ENCODE results near the gene ATOSA.

ATOSA gene

GRCh38 chr15:52683580-52683979, 4.4 kb upstream of the ATOSA start:
- no peak for DNase-seq (ENCODE audit: low spot score)

GRCh38 chr15:52682781-52683180, 3.6 kb upstream of the ATOSA start:
- DNase-seq (ENCODE audit: low spot score) = peak; percentile 24

- DNase-seq (ENCODE audit: low spot score) = no peak
These were observed 3.0 kb upstream of the ATOSA start for GRCh38 chr15:52682200-52682599.

- no peak for DNase-seq (ENCODE audit: low spot score)
These were observed 2.3 kb upstream of the ATOSA start for GRCh38 chr15:52681441-52681840.

GRCh38 chr15:52680761-52681160, 1.6 kb upstream of the ATOSA start:
- DNase-seq (ENCODE audit: low spot score) = no peak

- DNase-seq (ENCODE audit: low spot score) = no peak
These were observed 828 bp upstream of the ATOSA start for GRCh38 chr15:52680041-52680391.

GRCh38 chr15:52678468-52679231, 538 bp downstream of the ATOSA start:
- DNase-seq (ENCODE audit: low spot score) = peak; percentile 51

GRCh38 chr15:52677593-52678467, 1.4 kb downstream of the ATOSA start:
- peak; percentile 59 for DNase-seq (ENCODE audit: low spot score)

- no peak for DNase-seq (ENCODE audit: low spot score)
These were observed 4.4 kb downstream of the ATOSA start for GRCh38 chr15:52674831-52675230.

GRCh38 chr15:52673734-52674133, 5.5 kb downstream of the ATOSA start:
- DNase-seq (ENCODE audit: low spot score) = no peak

GRCh38 chr15:52673312-52673711, 5.9 kb downstream of the ATOSA start:
- no peak for DNase-seq (ENCODE audit: low spot score)

GRCh38 chr15:52672661-52673060, 6.5 kb downstream of the ATOSA start:
- no peak for DNase-seq (ENCODE audit: low spot score)

- DNase-seq (ENCODE audit: low spot score) = no peak
These were observed 9.1 kb downstream of the ATOSA start for GRCh38 chr15:52670087-52670486.

GRCh38 chr15:52668133-52668532, 11.1 kb downstream of the ATOSA start:
- DNase-seq (ENCODE audit: low spot score) = no peak

GRCh38 chr15:52667597-52667996, 11.6 kb downstream of the ATOSA start:
- no peak for DNase-seq (ENCODE audit: low spot score)

- DNase-seq (ENCODE audit: low spot score) = no peak
These were observed 15.5 kb downstream of the ATOSA start for GRCh38 chr15:52663536-52664294.

GRCh38 chr15:52661909-52662308, 17.3 kb downstream of the ATOSA start:
- DNase-seq (ENCODE audit: low spot score) = no peak

- DNase-seq (ENCODE audit: low spot score) = no peak
These were observed 19.0 kb downstream of the ATOSA start for GRCh38 chr15:52660192-52660591.

GRCh38 chr15:52658955-52659354, 20.2 kb downstream of the ATOSA start:
- DNase-seq (ENCODE audit: low spot score) = peak; percentile 20

- DNase-seq (ENCODE audit: low spot score) = no peak
These were observed 21.9 kb downstream of the ATOSA start for GRCh38 chr15:52657338-52657737.

GRCh38 chr15:52656412-52656811, 22.8 kb downstream of the ATOSA start:
- DNase-seq (ENCODE audit: low spot score) = no peak

- no peak for DNase-seq (ENCODE audit: low spot score)
These were observed 25.7 kb downstream of the ATOSA start for GRCh38 chr15:52653431-52653964.

Data from CD4-positive, alpha-beta T cell treated with Interleukin-6 at 100 ng/mL for 8 hours (primary cell).